SK-N-MC (cell line): ENCODE results near the gene KIAA0513.
A peak's percentile ranks its signal among the peaks of the same experiment; 100 is the strongest.

ENCODE experiments used
- DNase-seq: peaks from one replicate; pipeline ENCODE4 v3.0.0-alpha.2; 2011; ENCODE audit warnings: low read depth, low spot score
- H3K27ac ChIP-seq: fragments of 200-600 bp; sonication (generic); 2 replicates; pipeline ENCODE4 v1.5.1; 2016; ENCODE audit warnings: mixed run types
- H3K36me3 ChIP-seq: fragments of 200-600 bp; sonication (generic); 2 replicates; pipeline ENCODE4 v1.6.1; 2017; ENCODE audit warnings: antibody characterized with exemption, low read length, mixed read lengths; ENCODE audit not compliant: insufficient read depth
- H3K4me3 ChIP-seq: fragments of 200-600 bp; sonication (generic); 2 replicates; pipeline ENCODE4 v1.5.1; 2016
- H3K9ac ChIP-seq: fragments of 200-600 bp; sonication (generic); 2 replicates; pipeline ENCODE4 v1.8.0; 2017; ENCODE audit warnings: mixed run types, mixed read lengths; ENCODE audit not compliant: insufficient read length
- H3K9me3 ChIP-seq: fragments of 200-600 bp; sonication (generic); 2 replicates; pipeline ENCODE4 v1.6.1; 2017; ENCODE audit warnings: low read depth, mild to moderate bottlenecking, antibody characterized with exemption, low read length, moderate library complexity, mixed read lengths
- EZH2 ChIP-seq: fragments of 200-600 bp; sonication (generic); IDR thresholded peaks from one replicate; pipeline ENCODE4 v1.6.1; 2017; ENCODE audit warnings: antibody characterized with exemption
- FOXP2 ChIP-seq: optimal IDR thresholded peaks from 2 replicates; pipeline ENCODE3; 2011; ENCODE audit warnings: mild to moderate bottlenecking, moderate library complexity; ENCODE audit not compliant: insufficient read depth; ENCODE audit errors: extremely low read length, control extremely low read depth
- POLR2AphosphoS5 ChIP-seq: IDR thresholded peaks from 2 replicates; pipeline ENCODE4 v1.6.1; 2012; ENCODE audit warnings: mild to moderate bottlenecking, low read depth, low read length, borderline replicate concordance

KIAA0513 gene

DNA sequence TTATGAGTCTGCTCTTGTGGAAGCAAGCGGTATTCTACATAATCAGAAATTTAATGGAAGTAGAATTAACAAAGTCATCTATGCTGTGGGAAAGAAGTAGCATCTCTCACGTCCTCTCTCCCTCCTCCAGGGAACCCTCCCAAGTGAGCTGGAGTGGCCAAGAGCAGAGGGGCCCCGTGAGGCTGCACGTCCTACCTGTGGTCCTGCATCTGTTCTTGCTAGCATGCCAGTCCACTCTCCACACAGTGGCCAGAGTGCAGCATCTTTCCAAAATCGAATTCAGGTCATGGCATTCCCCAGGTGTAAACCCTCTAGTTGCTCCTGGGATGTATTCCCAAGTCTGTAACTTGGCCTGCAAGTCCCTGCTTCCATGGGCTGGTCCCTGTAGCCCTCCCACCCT lies 10.1 kb downstream of the KIAA0513 start:
- H3K4me3 ChIP-seq = no peak overlapping the region
- no peaks in the 10 kb centered on the region for H3K9me3 ChIP-seq
- no peaks in the 10 kb centered on the region for H3K36me3 ChIP-seq
- H3K27ac ChIP-seq = no peak overlapping the region
- H3K9ac ChIP-seq = no peak overlapping the region
- DNase-seq = no peak
- TF ChIP-seq FOXP2 (no peak), POLR2AphosphoS5 (no peak)

DNA sequence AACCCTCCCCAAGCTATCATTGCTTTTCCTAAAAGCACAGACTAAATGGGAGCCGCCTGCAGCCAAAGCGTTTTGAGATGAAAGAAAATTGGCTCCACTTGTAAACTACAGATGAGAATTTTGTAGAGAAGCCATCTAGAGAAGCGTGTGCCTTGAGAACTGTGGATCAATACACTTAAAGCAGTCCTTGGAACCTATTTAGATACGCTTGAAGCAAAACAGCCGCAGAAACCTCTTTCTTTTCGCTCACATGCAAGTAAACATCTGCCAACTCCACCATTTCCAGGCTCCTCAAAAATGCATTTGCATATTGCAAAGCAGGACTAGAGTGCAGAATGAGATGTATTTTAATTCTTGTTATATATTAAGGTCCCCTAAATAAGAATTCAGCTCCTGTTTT lies 13.1 kb downstream of the KIAA0513 start:
- Histone ChIP-seq H3K9ac (no peak overlapping the region), H3K9me3 (no peaks in the 10 kb centered on the region), H3K27ac (no peak overlapping the region), H3K36me3 (no peaks in the 10 kb centered on the region), H3K4me3 (peak overlapping the region; percentile 30; the same call in 1 of the 2 replicates)
- no peak for DNase-seq
- TF ChIP-seq FOXP2 = no peak
- no peak for TF ChIP-seq EZH2
- no peak for TF ChIP-seq POLR2AphosphoS5

DNA sequence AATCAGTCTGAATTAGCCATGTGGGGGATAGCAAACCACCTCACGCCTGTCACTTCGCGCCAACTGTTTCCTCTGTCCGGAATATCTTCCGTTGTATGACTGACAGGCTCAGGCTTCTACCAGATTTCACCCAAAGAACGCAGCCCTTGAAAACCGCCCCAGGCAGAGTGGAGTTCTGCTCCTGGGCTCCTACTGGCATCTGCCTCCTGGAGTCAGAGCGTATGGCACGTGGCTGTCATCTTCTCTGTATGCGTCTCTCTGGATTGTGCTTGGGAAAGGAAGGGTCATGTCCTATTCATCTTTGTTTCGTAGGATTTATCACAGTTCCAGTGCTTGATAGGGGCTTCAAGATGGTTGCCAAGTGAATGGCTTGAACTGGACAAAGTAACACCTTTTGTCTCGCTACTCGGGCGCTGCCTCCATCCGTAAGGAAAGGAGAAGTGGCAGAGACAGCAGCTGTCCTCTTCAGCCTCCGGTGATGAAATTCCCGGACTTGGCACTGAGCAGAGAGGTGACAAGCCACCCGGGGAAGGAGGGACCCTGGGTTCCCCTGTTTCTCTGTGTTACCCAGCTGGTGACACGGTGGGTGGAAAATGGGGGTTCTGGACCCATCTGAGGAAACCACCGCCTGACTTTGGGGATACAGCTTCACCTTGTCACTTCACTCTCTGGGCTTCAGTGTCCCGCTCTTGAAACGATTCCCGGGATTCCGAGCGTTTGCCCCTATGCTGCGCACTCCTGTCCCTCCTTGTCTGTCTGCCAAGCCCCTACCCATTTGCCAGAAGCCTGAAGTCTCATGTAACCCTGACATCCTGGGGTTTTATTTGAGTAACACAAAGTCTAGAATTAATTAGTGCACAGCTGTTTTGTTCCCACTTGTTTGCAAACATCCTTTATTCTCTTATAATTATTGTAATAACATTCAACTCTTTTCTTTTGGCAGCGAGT lies 13.9 kb downstream of the KIAA0513 start:
- no peak overlapping the region for H3K9ac ChIP-seq

DNA sequence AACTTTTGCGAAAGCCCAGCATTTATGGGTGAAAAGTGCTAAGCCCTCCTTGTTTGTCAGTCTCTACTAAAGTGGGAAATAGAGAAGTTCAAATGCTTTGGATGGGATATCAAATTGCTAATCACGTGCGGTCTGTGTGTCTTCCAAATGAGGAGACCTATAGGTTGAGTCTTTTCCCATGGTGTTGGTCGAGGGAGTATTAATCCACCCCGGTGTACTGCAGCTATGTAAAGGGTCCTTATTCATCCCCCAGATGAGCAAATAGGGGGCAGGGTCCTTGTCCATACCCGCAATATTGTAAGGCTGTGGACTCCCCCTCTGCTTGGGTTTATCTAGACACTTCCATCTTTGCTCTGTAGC lies 14.6 kb downstream of the KIAA0513 start:
- TF ChIP-seq EZH2 = no peak
- TF ChIP-seq POLR2AphosphoS5 = no peak
- no peak for TF ChIP-seq FOXP2
- no peak overlapping the region for H3K9ac ChIP-seq
- H3K36me3 ChIP-seq = no peaks in the 10 kb centered on the region
- H3K4me3 ChIP-seq = no peak overlapping the region
- H3K27ac ChIP-seq = no peak overlapping the region
- no peak for DNase-seq
- no peaks in the 10 kb centered on the region for H3K9me3 ChIP-seq

More for the DNA sequence above, 13.9 kb downstream of the KIAA0513 start:
- TF ChIP-seq POLR2AphosphoS5 (no peak), EZH2 (no peak), FOXP2 (no peak)
- no peaks in the 10 kb centered on the region for H3K9me3 ChIP-seq
- no peak overlapping the region for H3K27ac ChIP-seq
- H3K36me3 ChIP-seq = no peaks in the 10 kb centered on the region
- DNase-seq = no peak
- peak overlapping the region; percentile 30; the same call in 1 of the 2 replicates for H3K4me3 ChIP-seq

DNA sequence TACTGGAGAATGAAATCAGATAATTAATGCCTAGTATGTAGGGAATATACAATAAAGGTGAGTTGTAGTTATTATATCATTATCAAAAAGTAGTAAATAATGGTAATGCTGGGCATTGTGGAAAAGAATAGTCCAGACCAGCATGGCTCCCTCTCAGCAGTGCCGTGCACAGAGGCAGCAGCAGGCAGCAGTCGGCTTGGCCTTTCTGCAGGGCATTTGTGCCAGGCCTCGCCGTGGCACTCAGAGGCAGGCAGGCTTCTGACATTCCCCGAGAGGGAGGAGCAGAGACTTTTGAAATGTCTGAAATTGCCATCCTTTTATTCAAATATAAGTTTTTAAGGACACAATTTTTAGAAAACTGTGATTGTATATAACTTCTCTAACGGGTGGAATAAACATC lies 15.0 kb downstream of the KIAA0513 start:
- no peaks in the 10 kb centered on the region for H3K9me3 ChIP-seq
- DNase-seq = no peak
- TF ChIP-seq FOXP2 (no peak), POLR2AphosphoS5 (no peak), EZH2 (no peak)
- no peak overlapping the region for H3K9ac ChIP-seq
- no peak overlapping the region for H3K4me3 ChIP-seq
- no peak overlapping the region for H3K27ac ChIP-seq
- no peaks in the 10 kb centered on the region for H3K36me3 ChIP-seq

DNA sequence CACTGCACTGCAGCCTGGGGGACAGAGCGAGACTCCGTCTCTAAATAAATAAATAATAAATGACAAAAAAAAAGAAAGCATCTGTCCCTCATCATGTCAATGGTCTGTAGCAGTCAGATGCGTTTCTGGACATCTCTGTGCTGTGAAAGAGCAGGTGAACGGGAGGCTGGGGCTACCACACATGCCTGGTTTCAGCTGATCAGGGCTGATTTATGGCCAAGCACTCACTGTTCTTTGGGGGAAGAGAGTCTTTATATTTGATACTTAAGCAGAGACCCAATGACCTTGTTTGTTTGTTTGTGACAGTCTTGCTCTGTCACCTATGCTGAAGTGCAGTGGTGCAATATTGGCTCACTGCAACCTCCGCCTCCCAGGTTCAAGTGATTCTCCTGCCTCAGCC lies 17.5 kb downstream of the KIAA0513 start:
- TF ChIP-seq EZH2 (no peak), FOXP2 (no peak), POLR2AphosphoS5 (no peak)
- no peak for DNase-seq
- no peaks in the 10 kb centered on the region for H3K36me3 ChIP-seq
- no peak overlapping the region for H3K27ac ChIP-seq
- no peaks in the 10 kb centered on the region for H3K9me3 ChIP-seq
- H3K4me3 ChIP-seq = no peak overlapping the region
- H3K9ac ChIP-seq = no peak overlapping the region

DNA sequence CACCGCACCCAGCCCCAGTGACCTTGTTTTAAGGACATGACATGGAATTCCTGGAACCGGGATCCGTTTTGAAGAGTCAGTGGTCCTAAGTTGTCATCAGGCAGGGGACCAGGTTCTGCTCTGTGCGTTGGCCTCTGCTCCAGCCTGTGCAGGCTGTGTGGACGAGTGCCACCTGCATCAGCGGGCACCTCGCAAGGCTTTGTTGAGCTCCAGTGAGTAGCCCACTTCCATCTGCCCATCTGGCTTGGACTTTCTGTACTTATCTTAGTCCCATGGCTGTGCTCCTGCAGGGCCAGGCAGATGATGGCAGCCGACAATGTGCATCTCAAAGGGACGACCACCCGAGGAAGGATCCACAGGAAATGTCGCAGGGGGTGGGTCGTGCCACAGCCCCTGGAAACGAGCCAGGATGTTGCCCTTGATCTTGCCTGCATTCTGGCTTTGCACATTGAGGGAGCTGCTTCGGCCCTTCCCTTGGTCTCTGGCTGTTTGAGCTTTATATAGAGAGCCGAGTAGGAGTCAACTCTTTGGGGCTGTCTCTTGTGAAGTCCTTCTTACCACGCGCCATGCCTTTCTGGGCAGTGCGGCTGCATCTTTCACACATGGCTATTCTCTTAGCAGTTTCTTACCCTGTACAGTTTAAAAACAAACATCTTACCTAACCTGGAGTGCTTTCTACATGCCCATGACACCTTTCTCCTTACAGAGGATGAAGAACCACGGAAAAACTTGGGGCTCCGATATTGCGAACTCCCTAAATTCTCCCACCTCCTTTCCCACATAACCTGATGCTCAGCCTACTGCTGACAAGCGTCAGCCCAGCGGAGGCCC lies 18.3 kb downstream of the KIAA0513 start:
- Histone ChIP-seq H3K9ac (no peak overlapping the region), H3K4me3 (no peak overlapping the region), H3K36me3 (no peaks in the 10 kb centered on the region), H3K27ac (no peak overlapping the region), H3K9me3 (no peaks in the 10 kb centered on the region)
- DNase-seq = no peak
- TF ChIP-seq POLR2AphosphoS5 = no peak
- TF ChIP-seq FOXP2 = no peak
- TF ChIP-seq EZH2 = no peak

DNA sequence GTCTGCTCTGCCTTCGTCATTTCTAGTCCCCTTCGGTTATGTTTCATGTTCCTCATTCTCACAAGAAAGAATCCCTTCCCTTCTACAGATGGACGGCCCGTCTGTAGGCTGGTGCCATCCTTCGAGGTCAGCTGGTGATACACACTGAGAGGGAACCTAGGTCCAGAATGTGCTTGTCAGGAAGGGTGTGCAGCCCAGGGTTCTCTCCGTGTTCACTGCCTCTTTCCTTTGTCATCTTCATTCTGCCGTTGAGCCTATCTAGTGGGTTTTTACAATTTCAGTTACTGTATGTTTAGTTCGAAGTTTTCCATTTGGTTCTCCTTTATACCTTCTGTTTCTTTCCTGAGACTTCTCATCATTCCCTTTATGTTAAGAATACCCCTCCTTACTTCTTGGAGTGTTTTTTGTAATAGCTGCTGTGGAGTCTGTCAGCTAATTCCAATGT lies 18.9 kb downstream of the KIAA0513 start:
- no peak overlapping the region for H3K27ac ChIP-seq
- no peak for TF ChIP-seq FOXP2
- TF ChIP-seq EZH2 = no peak
- TF ChIP-seq POLR2AphosphoS5 = no peak
- no peak overlapping the region for H3K4me3 ChIP-seq
- H3K9ac ChIP-seq = no peak overlapping the region
- no peak for DNase-seq
- no peaks in the 10 kb centered on the region for H3K9me3 ChIP-seq
- H3K36me3 ChIP-seq = no peaks in the 10 kb centered on the region
